Measurements from ENCODE around the gene ST6GALNAC5. TPM values are rescaled to one million over a fixed set of nuclear protein-coding genes. Genes with fewer than 3 reads are reported as not detected.

The ST6GALNAC5 gene
- total RNA-seq, 3 donors from 2014 or later: not detected

GRCh38 chr1:77084457-77084856, 217.2 kb downstream of the ST6GALNAC5 start:
- Mint-ChIP-seq H3K4me1 (ENCODE audit: low read depth) (no peaks in the 10 kb centered on the region), H3K4me3 (no peak overlapping the region), H3K9me3 (no peaks in the 10 kb centered on the region), H3K27me3 (ENCODE audit: low read depth) (peaks cover 2% of the 10 kb centered on the region), H3K36me3 (ENCODE audit: insufficient read depth) (peaks cover 6% of the 10 kb centered on the region)
- ATAC-seq (no peak), DNase-seq (no peak)

- H3K27me3 Mint-ChIP-seq (ENCODE audit: low read depth): peaks cover 2% of the 10 kb centered on the region
- DNase-seq (no peak), ATAC-seq (no peak)
- H3K4me1 Mint-ChIP-seq (ENCODE audit: low read depth): no peaks in the 10 kb centered on the region
- no peaks in the 10 kb centered on the region for H3K9me3 Mint-ChIP-seq
- peaks cover 6% of the 10 kb centered on the region for H3K36me3 Mint-ChIP-seq (ENCODE audit: insufficient read depth)
- H3K4me3 Mint-ChIP-seq: no peak overlapping the region
These were observed 217.8 kb downstream of the ST6GALNAC5 start for GRCh38 chr1:77085109-77085508.

GRCh38 chr1:77089756-77090155, 222.5 kb downstream of the ST6GALNAC5 start:
- DNase-seq: no peak
- H3K4me3 Mint-ChIP-seq: no peak overlapping the region
- H3K4me1 Mint-ChIP-seq (ENCODE audit: low read depth): no peaks in the 10 kb centered on the region
- H3K36me3 Mint-ChIP-seq (ENCODE audit: insufficient read depth): peaks cover 13% of the 10 kb centered on the region
- no peak for ATAC-seq
- no peaks in the 10 kb centered on the region for H3K27me3 Mint-ChIP-seq (ENCODE audit: low read depth)
- no peaks in the 10 kb centered on the region for H3K9me3 Mint-ChIP-seq

- Mint-ChIP-seq H3K36me3 (ENCODE audit: insufficient read depth) (peaks cover 18% of the 10 kb centered on the region), H3K4me3 (no peak overlapping the region), H3K27me3 (ENCODE audit: low read depth) (no peaks in the 10 kb centered on the region), H3K9me3 (peaks cover 3% of the 10 kb centered on the region), H3K4me1 (ENCODE audit: low read depth) (no peaks in the 10 kb centered on the region)
- ATAC-seq (no peak), DNase-seq (no peak)
These were observed 228.0 kb downstream of the ST6GALNAC5 start for GRCh38 chr1:77095236-77095635.

GRCh38 chr1:77096496-77097255, 229.4 kb downstream of the ST6GALNAC5 start:
- peaks cover 3% of the 10 kb centered on the region for H3K9me3 Mint-ChIP-seq
- ATAC-seq (no peak), DNase-seq (no peak)
- no peaks in the 10 kb centered on the region for H3K27me3 Mint-ChIP-seq (ENCODE audit: low read depth)
- H3K4me3 Mint-ChIP-seq: no peak overlapping the region
- H3K36me3 Mint-ChIP-seq (ENCODE audit: insufficient read depth): peaks cover 16% of the 10 kb centered on the region
- H3K4me1 Mint-ChIP-seq (ENCODE audit: low read depth): no peaks in the 10 kb centered on the region

- ATAC-seq (no peak), DNase-seq (no peak)
- Mint-ChIP-seq H3K4me3 (no peak overlapping the region), H3K36me3 (ENCODE audit: insufficient read depth) (peaks cover 13% of the 10 kb centered on the region), H3K27me3 (ENCODE audit: low read depth) (no peaks in the 10 kb centered on the region), H3K9me3 (peaks cover 3% of the 10 kb centered on the region), H3K4me1 (ENCODE audit: low read depth) (no peaks in the 10 kb centered on the region)
These were observed 233.6 kb downstream of the ST6GALNAC5 start for GRCh38 chr1:77100875-77101274.

GRCh38 chr1:77103486-77103885, 236.2 kb downstream of the ST6GALNAC5 start:
- Mint-ChIP-seq H3K36me3 (ENCODE audit: insufficient read depth) (peaks cover 7% of the 10 kb centered on the region), H3K4me1 (ENCODE audit: low read depth) (no peaks in the 10 kb centered on the region), H3K27me3 (ENCODE audit: low read depth) (no peaks in the 10 kb centered on the region), H3K9me3 (no peaks in the 10 kb centered on the region), H3K4me3 (no peak overlapping the region)
- ATAC-seq: no peak
- DNase-seq: no peak

GRCh38 chr1:77104672-77105071, 237.4 kb downstream of the ST6GALNAC5 start:
- ATAC-seq (no peak), DNase-seq (no peak)
- Mint-ChIP-seq H3K27me3 (ENCODE audit: low read depth) (no peaks in the 10 kb centered on the region), H3K4me3 (no peak overlapping the region), H3K4me1 (ENCODE audit: low read depth) (no peaks in the 10 kb centered on the region), H3K9me3 (no peaks in the 10 kb centered on the region), H3K36me3 (ENCODE audit: insufficient read depth) (peaks cover 10% of the 10 kb centered on the region)
